ENCODE data around the gene SMO. TPM values are rescaled to one million over a fixed set of nuclear protein-coding genes. Genes with fewer than 3 reads are reported as not detected.

The SMO gene
- total and polyA plus RNA-seq, 2 experiments from 2014 or later = 13.1 to 61.5 TPM

DNA sequence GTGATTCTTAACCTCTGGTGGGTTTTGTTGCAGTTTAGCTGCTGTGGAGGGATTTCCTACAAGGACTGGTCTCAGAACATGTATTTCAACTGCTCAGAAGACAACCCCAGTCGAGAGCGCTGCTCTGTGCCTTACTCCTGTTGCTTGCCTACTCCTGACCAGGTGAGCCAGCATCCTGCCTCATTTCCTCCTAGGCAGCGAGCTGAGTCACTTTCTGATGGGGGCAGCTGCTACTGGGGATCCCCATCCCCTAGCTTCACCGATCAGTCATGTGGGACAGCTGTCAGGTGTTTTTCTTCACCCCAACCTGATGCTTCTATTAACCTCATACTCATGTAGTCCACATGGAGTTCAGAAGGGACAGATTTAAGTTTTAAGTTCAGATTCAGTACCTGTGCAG is 21.7 kb upstream of the SMO start (continued):
- TF ChIP-seq, protein P1, sequence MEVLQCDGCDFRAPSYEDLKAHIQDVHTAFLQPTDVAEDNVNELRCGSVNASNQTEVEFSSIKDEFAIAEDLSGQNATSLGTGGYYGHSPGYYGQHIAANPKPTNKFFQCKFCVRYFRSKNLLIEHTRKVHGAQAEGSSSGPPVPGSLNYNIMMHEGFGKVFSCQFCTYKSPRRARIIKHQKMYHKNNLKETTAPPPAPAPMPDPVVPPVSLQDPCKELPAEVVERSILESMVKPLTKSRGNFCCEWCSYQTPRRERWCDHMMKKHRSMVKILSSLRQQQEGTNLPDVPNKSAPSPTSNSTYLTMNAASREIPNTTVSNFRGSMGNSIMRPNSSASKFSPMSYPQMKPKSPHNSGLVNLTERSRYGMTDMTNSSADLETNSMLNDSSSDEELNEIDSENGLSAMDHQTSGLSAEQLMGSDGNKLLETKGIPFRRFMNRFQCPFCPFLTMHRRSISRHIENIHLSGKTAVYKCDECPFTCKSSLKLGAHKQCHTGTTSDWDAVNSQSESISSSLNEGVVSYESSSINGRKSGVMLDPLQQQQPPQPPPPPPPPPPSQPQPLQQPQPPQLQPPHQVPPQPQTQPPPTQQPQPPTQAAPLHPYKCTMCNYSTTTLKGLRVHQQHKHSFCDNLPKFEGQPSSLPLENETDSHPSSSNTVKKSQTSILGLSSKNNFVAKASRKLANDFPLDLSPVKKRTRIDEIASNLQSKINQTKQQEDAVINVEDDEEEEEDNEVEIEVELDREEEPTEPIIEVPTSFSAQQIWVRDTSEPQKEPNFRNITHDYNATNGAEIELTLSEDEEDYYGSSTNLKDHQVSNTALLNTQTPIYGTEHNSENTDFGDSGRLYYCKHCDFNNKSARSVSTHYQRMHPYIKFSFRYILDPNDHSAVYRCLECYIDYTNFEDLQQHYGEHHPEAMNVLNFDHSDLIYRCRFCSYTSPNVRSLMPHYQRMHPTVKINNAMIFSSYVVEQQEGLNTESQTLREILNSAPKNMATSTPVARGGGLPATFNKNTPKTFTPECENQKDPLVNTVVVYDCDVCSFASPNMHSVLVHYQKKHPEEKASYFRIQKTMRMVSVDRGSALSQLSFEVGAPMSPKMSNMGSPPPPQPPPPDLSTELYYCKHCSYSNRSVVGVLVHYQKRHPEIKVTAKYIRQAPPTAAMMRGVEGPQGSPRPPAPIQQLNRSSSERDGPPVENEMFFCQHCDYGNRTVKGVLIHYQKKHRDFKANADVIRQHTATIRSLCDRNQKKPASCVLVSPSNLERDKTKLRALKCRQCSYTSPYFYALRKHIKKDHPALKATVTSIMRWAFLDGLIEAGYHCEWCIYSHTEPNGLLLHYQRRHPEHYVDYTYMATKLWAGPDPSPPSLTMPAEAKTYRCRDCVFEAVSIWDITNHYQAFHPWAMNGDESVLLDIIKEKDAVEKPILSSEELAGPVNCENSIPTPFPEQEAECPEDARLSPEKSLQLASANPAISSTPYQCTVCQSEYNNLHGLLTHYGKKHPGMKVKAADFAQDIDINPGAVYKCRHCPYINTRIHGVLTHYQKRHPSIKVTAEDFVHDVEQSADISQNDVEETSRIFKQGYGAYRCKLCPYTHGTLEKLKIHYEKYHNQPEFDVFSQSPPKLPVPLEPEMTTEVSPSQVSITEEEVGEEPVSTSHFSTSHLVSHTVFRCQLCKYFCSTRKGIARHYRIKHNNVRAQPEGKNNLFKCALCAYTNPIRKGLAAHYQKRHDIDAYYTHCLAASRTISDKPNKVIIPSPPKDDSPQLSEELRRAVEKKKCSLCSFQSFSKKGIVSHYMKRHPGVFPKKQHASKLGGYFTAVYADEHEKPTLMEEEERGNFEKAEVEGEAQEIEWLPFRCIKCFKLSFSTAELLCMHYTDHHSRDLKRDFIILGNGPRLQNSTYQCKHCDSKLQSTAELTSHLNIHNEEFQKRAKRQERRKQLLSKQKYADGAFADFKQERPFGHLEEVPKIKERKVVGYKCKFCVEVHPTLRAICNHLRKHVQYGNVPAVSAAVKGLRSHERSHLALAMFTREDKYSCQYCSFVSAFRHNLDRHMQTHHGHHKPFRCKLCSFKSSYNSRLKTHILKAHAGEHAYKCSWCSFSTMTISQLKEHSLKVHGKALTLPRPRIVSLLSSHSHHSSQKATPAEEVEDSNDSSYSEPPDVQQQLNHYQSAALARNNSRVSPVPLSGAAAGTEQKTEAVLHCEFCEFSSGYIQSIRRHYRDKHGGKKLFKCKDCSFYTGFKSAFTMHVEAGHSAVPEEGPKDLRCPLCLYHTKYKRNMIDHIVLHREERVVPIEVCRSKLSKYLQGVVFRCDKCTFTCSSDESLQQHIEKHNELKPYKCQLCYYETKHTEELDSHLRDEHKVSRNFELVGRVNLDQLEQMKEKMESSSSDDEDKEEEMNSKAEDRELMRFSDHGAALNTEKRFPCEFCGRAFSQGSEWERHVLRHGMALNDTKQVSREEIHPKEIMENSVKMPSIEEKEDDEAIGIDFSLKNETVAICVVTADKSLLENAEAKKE (CRISPR knock-in tag; IDR thresholded peaks at IDR 0.05) = no peak
- TF ChIP-seq NANOG (IDR thresholded peaks at IDR 0.05; ENCODE audit: borderline replicate concordance) (no peak), ZNF331 (CRISPR knock-in tag; IDR thresholded peaks at IDR 0.05; ENCODE audit: low read depth) (no peak), ZNF114 (CRISPR knock-in tag; IDR thresholded peaks at IDR 0.05) (no peak), EZH2phosphoT487 (IDR thresholded peaks at IDR 0.05; ENCODE audit: unreplicated experiment) (no peak), STAT1 (IDR thresholded peaks at IDR 0.05; ENCODE audit: unreplicated experiment) (no peak), JUNB (IDR thresholded peaks at IDR 0.05; ENCODE audit: unreplicated experiment) (no peak)
- TF ChIP-seq, protein P2, sequence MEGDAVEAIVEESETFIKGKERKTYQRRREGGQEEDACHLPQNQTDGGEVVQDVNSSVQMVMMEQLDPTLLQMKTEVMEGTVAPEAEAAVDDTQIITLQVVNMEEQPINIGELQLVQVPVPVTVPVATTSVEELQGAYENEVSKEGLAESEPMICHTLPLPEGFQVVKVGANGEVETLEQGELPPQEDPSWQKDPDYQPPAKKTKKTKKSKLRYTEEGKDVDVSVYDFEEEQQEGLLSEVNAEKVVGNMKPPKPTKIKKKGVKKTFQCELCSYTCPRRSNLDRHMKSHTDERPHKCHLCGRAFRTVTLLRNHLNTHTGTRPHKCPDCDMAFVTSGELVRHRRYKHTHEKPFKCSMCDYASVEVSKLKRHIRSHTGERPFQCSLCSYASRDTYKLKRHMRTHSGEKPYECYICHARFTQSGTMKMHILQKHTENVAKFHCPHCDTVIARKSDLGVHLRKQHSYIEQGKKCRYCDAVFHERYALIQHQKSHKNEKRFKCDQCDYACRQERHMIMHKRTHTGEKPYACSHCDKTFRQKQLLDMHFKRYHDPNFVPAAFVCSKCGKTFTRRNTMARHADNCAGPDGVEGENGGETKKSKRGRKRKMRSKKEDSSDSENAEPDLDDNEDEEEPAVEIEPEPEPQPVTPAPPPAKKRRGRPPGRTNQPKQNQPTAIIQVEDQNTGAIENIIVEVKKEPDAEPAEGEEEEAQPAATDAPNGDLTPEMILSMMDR (conservative IDR thresholded peaks at IDR 0.05; ENCODE audit: low read depth in 2 of 2) = no peak
- TF ChIP-seq, protein P3, sequence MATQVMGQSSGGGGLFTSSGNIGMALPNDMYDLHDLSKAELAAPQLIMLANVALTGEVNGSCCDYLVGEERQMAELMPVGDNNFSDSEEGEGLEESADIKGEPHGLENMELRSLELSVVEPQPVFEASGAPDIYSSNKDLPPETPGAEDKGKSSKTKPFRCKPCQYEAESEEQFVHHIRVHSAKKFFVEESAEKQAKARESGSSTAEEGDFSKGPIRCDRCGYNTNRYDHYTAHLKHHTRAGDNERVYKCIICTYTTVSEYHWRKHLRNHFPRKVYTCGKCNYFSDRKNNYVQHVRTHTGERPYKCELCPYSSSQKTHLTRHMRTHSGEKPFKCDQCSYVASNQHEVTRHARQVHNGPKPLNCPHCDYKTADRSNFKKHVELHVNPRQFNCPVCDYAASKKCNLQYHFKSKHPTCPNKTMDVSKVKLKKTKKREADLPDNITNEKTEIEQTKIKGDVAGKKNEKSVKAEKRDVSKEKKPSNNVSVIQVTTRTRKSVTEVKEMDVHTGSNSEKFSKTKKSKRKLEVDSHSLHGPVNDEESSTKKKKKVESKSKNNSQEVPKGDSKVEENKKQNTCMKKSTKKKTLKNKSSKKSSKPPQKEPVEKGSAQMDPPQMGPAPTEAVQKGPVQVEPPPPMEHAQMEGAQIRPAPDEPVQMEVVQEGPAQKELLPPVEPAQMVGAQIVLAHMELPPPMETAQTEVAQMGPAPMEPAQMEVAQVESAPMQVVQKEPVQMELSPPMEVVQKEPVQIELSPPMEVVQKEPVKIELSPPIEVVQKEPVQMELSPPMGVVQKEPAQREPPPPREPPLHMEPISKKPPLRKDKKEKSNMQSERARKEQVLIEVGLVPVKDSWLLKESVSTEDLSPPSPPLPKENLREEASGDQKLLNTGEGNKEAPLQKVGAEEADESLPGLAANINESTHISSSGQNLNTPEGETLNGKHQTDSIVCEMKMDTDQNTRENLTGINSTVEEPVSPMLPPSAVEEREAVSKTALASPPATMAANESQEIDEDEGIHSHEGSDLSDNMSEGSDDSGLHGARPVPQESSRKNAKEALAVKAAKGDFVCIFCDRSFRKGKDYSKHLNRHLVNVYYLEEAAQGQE (IDR thresholded peaks at IDR 0.05; ENCODE audit: unreplicated experiment) = no peak
- TF ChIP-seq, protein P4, sequence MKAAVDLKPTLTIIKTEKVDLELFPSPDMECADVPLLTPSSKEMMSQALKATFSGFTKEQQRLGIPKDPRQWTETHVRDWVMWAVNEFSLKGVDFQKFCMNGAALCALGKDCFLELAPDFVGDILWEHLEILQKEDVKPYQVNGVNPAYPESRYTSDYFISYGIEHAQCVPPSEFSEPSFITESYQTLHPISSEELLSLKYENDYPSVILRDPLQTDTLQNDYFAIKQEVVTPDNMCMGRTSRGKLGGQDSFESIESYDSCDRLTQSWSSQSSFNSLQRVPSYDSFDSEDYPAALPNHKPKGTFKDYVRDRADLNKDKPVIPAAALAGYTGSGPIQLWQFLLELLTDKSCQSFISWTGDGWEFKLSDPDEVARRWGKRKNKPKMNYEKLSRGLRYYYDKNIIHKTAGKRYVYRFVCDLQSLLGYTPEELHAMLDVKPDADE (IDR thresholded peaks at IDR 0.05) = no peak

All from GM23338 (cell line).